HG03558 (cell line): ENCODE measurements around the gene SYNDIG1.

ENCODE experiments used
- ATAC-seq: cut with Tn5 transposase; IDR thresholded peaks from one replicate; pipeline ENCODE4 v1.9.1; 2021; ENCODE audit warnings: moderate number of reproducible peaks; ENCODE audit not compliant: unreplicated experiment; ENCODE audit errors: extremely low read depth

Gene SYNDIG1

DNA sequence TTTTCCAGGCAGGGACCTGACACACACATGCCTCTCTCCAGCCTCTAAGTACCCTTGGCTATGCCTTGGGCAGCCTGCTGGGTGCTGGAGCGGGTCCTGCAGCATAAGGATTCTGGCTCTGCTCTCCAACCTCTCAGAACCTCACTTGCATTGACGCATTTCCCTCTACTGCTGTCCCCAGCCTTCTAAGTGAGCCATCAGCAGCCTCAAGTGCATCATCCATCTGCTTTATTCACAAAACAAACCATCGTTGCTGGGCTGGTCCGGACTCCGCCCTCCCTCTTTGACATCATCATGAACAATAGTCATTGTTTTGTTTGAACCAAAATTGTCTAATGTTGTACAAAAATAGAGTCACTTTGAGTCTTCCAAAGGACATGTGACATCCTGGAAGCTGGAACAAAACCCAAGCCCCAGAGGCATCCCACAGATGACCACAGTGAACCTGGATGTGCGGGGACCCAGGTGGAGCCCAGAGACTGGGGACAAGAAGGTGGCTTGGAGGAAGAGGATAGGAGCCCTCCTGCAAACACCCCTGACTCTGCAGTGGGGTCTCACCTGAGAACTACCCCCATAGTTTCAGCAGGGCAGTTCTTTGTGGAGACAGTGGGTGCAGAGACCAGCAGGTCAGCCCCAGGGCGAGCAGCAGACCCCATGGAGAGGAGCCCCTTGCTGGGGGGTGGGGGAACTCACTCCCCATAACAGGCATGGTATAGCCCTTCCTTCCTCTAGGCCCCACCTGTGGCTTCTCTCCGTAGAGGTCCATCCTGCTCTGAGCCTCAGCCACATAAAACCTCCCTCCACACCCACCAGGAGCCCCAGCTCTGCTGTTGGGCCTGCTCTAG is 230.1 kb downstream of the SYNDIG1 start:
- ATAC-seq, result no peak

GRCh38 chr20:24700166-24700860 is 230.9 kb downstream of the SYNDIG1 start:
- ATAC-seq, result no peak

- no peak for ATAC-seq
Measured at GRCh38 chr20:24701027-24701426, 231.6 kb downstream of the SYNDIG1 start.

- ATAC-seq, result no peak
Measured at GRCh38 chr20:24701668-24702067, 232.2 kb downstream of the SYNDIG1 start.

- no peak for ATAC-seq
Measured at GRCh38 chr20:24702501-24703283, 233.3 kb downstream of the SYNDIG1 start.

GRCh38 chr20:24703284-24703610 is 233.8 kb downstream of the SYNDIG1 start:
- ATAC-seq, result no peak

- no peak for ATAC-seq
Measured at GRCh38 chr20:24704899-24705298, 235.5 kb downstream of the SYNDIG1 start.

DNA sequence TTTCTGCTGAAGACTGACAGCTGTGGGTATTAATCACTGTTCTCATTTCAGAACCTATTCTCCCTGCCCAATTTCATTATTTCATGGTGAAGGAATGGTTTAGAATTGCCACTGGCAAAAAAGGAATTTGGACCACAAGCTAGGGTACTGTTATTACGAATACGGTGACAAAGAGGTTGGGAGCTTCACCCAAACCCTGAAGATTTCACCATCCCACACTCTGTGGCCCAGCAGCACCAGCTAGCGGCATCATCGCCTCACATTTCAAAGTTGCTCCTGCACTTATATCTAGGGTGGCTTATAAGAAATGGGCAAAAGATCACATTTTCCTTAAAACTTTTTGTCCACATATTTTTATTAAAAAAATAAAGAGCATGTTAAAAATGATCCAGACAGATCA is 236.1 kb downstream of the SYNDIG1 start:
- ATAC-seq, result no peak

GRCh38 chr20:24708411-24709295 is 239.2 kb downstream of the SYNDIG1 start:
- ATAC-seq, result no peak
